GM23338 (cell line): ENCODE measurements around the gene HEATR5B. TPM values are rescaled to one million over a fixed set of nuclear protein-coding genes. Genes with fewer than 3 reads are reported as not detected.

ENCODE experiments used
- ETS1 ChIP-seq: IDR thresholded peaks from 2 replicates; pipeline ENCODE4 v1.6.1; 2016; ENCODE audit warnings: antibody characterized with exemption
- EZH2 ChIP-seq: fragments of 200-600 bp; sonication (generic); IDR thresholded peaks from one replicate; pipeline ENCODE4 v1.8.0; 2017; ENCODE audit warnings: antibody characterized with exemption, mild to moderate bottlenecking, low read depth; ENCODE audit not compliant: unreplicated experiment
- EZH2phosphoT487 ChIP-seq: fragments of 200-600 bp; sonication (generic); IDR thresholded peaks from one replicate; pipeline ENCODE4 v1.8.1; 2018; ENCODE audit warnings: antibody characterized with exemption; ENCODE audit not compliant: unreplicated experiment
- JUNB ChIP-seq: IDR thresholded peaks from one replicate; pipeline ENCODE4 v1.6.1; 2016; ENCODE audit warnings: antibody characterized with exemption; ENCODE audit not compliant: unreplicated experiment
- POLR2AphosphoS5 ChIP-seq: IDR thresholded peaks from 2 replicates; pipeline ENCODE4 v1.6.1; 2016; ENCODE audit warnings: antibody characterized with exemption, low read depth
- REST ChIP-seq: IDR thresholded peaks from one replicate; pipeline ENCODE4 v1.6.1; 2018; ENCODE audit warnings: antibody characterized with exemption; ENCODE audit not compliant: unreplicated experiment
- ZNF114 ChIP-seq: fragments of 250-450 bp; sonication (Bioruptor Pico); IDR thresholded peaks from 2 replicates; pipeline ENCODE4 v1.5.0; 2020; ENCODE audit warnings: mild to moderate bottlenecking, moderate library complexity
- ZNF331 ChIP-seq: fragments of 250-450 bp; sonication (Bioruptor Pico); IDR thresholded peaks from 2 replicates; pipeline ENCODE4 v1.5.0; 2020; ENCODE audit warnings: low read depth, mild to moderate bottlenecking, moderate library complexity
- ZNF462 ChIP-seq: fragments of 250-450 bp; sonication (Bioruptor Pico); IDR thresholded peaks from 2 replicates; pipeline ENCODE4 v1.5.0; 2020; ENCODE audit warnings: mild to moderate bottlenecking, moderate library complexity
- polyA plus RNA-seq: library from polyadenylated mRNA; unstranded; fragments of >200 nt; fragmentation: Nextera tagmentation; extraction: Ambion mirVana; gene quantifications from 2 replicates; pipeline ENCODE4 v1.2.1, GENCODE V29; 2016
- total RNA-seq: library from RNA; depleted of rRNA; stranded (reverse); fragments of >200 nt; shearing (Covaris generic); gene quantifications from 2 replicates; pipeline ENCODE4 v1.2.3, GENCODE V29; 2014

Gene HEATR5B
- total and polyA plus RNA-seq, 2 experiments from 2014 or later: 4.0 to 18.8 TPM

- TF ChIP-seq ZNF462 (CRISPR knock-in tag): no peak
- no peak for TF ChIP-seq EZH2
- no peak for TF ChIP-seq POLR2AphosphoS5
- TF ChIP-seq ZNF331: no peak
- no peak for TF ChIP-seq ETS1
- no peak for TF ChIP-seq REST
- TF ChIP-seq JUNB: no peak
- no peak for TF ChIP-seq ZNF114
- no peak for TF ChIP-seq EZH2phosphoT487
Observed at GRCh38 chr2:37090019-37090477, 5.9 kb upstream of the HEATR5B start (continued).
